Neutrophil (primary cell): Measurements from ENCODE around the gene HMGN5.

ENCODE experiments used
- H3K27ac ChIP-seq: fragments of 200-600 bp; sonication (generic); 2 replicates; pipeline ENCODE4 v1.5.1; 2016; ENCODE audit warnings: mild to moderate bottlenecking, moderate library complexity
- H3K27me3 ChIP-seq: fragments of 200-600 bp; sonication (generic); 2 replicates; pipeline ENCODE4 v1.6.0; 2016; ENCODE audit warnings: mild to moderate bottlenecking
- H3K36me3 ChIP-seq: fragments of 200-600 bp; sonication (generic); 2 replicates; pipeline ENCODE4 v1.5.1; 2017
- H3K4me1 ChIP-seq, 2 experiments: fragments of 200-600 bp in 1 of 2; sonication (generic) in 1 of 2; 1 replicate in 1 of 2; 2 replicates in 1 of 2; pipeline versions ENCODE4 v1.5.1 to v1.6.1; 2013 to 2016; ENCODE audit warnings: low read depth in 1 of 2, low read length in 1 of 2, mild to moderate bottlenecking in 1 of 2, moderate library complexity in 1 of 2; ENCODE audit not compliant: control insufficient read depth in 1 of 2, insufficient read depth in 1 of 2
- H3K4me3 ChIP-seq, 2 experiments: fragments of 200-600 bp in 1 of 2; sonication (generic) in 1 of 2; 1 replicate in 1 of 2; 2 replicates in 1 of 2; pipeline ENCODE4 v1.5.1; 2013 to 2016; ENCODE audit warnings: low read depth in 1 of 2, low read length in 1 of 2, mild to moderate bottlenecking in 1 of 2, moderate library complexity in 1 of 2
- H3K9me3 ChIP-seq: fragments of 200-600 bp; sonication (generic); 2 replicates; pipeline ENCODE4 v1.5.1; 2016
- CTCF ChIP-seq: fragments of 200-600 bp; sonication (generic); IDR thresholded peaks from 2 replicates; pipeline ENCODE4 v1.5.1; 2016; ENCODE audit warnings: antibody characterized with exemption

HMGN5 gene

GRCh38 chrX:81120258-81120935, 81.3 kb downstream of the HMGN5 start:
- H3K36me3 ChIP-seq, result no peaks in the 10 kb centered on the region
- peak overlapping the region; percentile 59 to 62 for H3K4me3 ChIP-seq
- no peaks in the 10 kb centered on the region for H3K9me3 ChIP-seq
- no peak overlapping the region for H3K27ac ChIP-seq
- peaks cover 8 to 16% of the 10 kb centered on the region in 2 experiments for H3K4me1 ChIP-seq
- no peak for TF ChIP-seq CTCF
- peaks cover 26% of the 10 kb centered on the region for H3K27me3 ChIP-seq

- H3K9me3 ChIP-seq, result no peaks in the 10 kb centered on the region
- no peaks in the 10 kb centered on the region for H3K27me3 ChIP-seq
- no peak overlapping the region for H3K27ac ChIP-seq
- H3K4me1 ChIP-seq, result peaks cover 0 to under 1% of the 10 kb centered on the region in 2 experiments
- no peak for TF ChIP-seq CTCF
- H3K4me3 ChIP-seq, result no peak overlapping the region
- H3K36me3 ChIP-seq, result no peaks in the 10 kb centered on the region
Observed at GRCh38 chrX:81114757-81115156, 87.0 kb downstream of the HMGN5 start.

GRCh38 chrX:81110286-81110685, 91.4 kb downstream of the HMGN5 start:
- H3K27ac ChIP-seq, result no peak overlapping the region
- TF ChIP-seq CTCF, result no peak
- no peaks in the 10 kb centered on the region for H3K9me3 ChIP-seq
- H3K4me1 ChIP-seq, result no peaks in the 10 kb centered on the region
- H3K36me3 ChIP-seq, result no peaks in the 10 kb centered on the region
- H3K4me3 ChIP-seq, result no peak overlapping the region
- H3K27me3 ChIP-seq, result no peaks in the 10 kb centered on the region

GRCh38 chrX:81082649-81083048, 119.1 kb downstream of the HMGN5 start:
- no peak overlapping the region for H3K27ac ChIP-seq
- no peak for TF ChIP-seq CTCF
- no peaks in the 10 kb centered on the region for H3K4me1 ChIP-seq
- H3K9me3 ChIP-seq, result no peaks in the 10 kb centered on the region
- H3K36me3 ChIP-seq, result no peaks in the 10 kb centered on the region
- no peak overlapping the region for H3K4me3 ChIP-seq
- no peaks in the 10 kb centered on the region for H3K27me3 ChIP-seq
